ENCODE data around the gene FARS2. TPM values are rescaled to one million over a fixed set of nuclear protein-coding genes. Genes with fewer than 3 reads are reported as not detected.

The FARS2 gene
- total RNA-seq, 1 donor from 2014 or later: 11.8 TPM

DNA sequence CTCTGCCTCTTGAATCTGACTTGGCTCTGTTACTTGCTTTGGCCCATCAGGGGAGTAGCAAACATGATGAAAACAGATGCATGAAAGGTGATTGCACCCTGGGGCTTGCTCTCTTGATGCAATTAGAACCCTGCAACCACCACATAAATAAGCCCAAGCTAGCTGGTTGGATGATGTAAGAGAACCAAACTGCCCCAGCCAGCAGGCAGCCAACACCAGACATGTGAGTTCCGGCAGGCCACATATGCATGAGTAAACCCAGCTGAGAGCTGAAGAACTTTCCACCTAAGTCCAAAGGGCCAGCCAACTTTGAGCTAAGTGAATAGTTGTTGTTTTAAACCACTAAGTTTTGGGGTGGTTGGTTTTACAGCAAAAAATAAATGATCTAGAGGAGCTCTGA is 268.4 kb downstream of the FARS2 start:
- TF ChIP-seq, protein P1, sequence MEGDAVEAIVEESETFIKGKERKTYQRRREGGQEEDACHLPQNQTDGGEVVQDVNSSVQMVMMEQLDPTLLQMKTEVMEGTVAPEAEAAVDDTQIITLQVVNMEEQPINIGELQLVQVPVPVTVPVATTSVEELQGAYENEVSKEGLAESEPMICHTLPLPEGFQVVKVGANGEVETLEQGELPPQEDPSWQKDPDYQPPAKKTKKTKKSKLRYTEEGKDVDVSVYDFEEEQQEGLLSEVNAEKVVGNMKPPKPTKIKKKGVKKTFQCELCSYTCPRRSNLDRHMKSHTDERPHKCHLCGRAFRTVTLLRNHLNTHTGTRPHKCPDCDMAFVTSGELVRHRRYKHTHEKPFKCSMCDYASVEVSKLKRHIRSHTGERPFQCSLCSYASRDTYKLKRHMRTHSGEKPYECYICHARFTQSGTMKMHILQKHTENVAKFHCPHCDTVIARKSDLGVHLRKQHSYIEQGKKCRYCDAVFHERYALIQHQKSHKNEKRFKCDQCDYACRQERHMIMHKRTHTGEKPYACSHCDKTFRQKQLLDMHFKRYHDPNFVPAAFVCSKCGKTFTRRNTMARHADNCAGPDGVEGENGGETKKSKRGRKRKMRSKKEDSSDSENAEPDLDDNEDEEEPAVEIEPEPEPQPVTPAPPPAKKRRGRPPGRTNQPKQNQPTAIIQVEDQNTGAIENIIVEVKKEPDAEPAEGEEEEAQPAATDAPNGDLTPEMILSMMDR (IDR thresholded peaks at IDR 0.05): no peak
- Mint-ChIP-seq H3K27me3 (ENCODE audit: low read depth) (no peaks in the 10 kb centered on the region), H3K4me3 (ENCODE audit: unreplicated experiment) (no peak overlapping the region), H3K4me1 (ENCODE audit: low read depth) (peaks cover 8% of the 10 kb centered on the region), H3K9me3 (ENCODE audit: low read depth) (no peaks in the 10 kb centered on the region), H3K36me3 (ENCODE audit: low read depth) (no peaks in the 10 kb centered on the region), H3K27ac (ENCODE audit: unreplicated experiment) (no peak overlapping the region)
- DNase-seq (ENCODE audit: low spot score): no peak

DNA sequence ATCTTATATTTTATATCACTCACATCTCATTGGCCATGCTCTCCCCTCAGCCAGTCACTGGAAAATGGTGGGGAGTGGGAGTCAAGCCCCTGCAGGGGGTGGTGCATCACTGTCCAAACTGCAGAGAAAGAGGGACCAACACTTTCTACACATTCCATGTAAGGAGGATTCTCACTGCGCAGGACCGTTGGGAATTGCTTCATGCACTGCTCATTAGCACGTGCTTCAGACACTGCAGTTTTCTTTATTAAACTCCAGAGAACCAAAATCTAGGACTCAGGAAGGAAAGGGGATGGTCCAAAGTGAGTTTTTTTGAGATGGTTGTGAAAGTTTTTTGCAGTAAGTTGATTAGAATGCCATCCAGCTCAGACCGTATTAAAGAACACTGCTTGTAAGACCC is 269.8 kb downstream of the FARS2 start:
- Mint-ChIP-seq H3K4me1 (ENCODE audit: low read depth) (no peaks in the 10 kb centered on the region), H3K4me3 (ENCODE audit: unreplicated experiment) (no peak overlapping the region), H3K36me3 (ENCODE audit: low read depth) (peaks cover 2% of the 10 kb centered on the region), H3K9me3 (ENCODE audit: low read depth) (no peaks in the 10 kb centered on the region), H3K27ac (ENCODE audit: unreplicated experiment) (no peak overlapping the region), H3K27me3 (ENCODE audit: low read depth) (no peaks in the 10 kb centered on the region)
- TF ChIP-seq, protein P1 (IDR thresholded peaks at IDR 0.05): no peak
- DNase-seq (ENCODE audit: low spot score): no peak

DNA sequence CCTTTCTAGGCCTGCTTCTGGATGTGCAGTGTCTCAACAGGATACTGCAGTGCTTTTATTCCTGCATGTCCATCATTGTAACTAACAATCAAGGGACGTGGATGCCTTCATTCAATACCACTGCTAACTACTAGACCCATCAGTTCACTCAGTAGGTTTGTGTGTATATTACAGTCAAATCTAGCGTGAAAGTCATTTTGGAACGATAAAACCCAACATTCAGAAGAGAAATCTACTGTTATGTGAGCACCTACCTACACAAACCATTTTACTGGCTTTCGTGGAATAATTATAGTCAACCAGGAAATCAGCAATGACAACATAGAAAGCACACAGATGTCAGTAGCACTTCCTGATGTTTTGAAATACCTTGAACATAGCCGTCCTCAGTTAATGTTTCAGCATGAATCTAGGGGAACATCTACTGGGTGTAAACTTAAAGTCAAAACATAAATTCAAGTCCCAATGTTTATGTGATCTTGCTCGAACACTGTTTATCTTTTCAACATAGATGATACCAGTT is 270.6 kb downstream of the FARS2 start:
- no peak overlapping the region for H3K4me3 Mint-ChIP-seq (ENCODE audit: unreplicated experiment)
- H3K4me1 Mint-ChIP-seq (ENCODE audit: low read depth): no peaks in the 10 kb centered on the region
- DNase-seq (ENCODE audit: low spot score): no peak
- TF ChIP-seq, protein P1 (IDR thresholded peaks at IDR 0.05): no peak
- peaks cover 2% of the 10 kb centered on the region for H3K36me3 Mint-ChIP-seq (ENCODE audit: low read depth)
- H3K27me3 Mint-ChIP-seq (ENCODE audit: low read depth): no peaks in the 10 kb centered on the region
- H3K27ac Mint-ChIP-seq (ENCODE audit: unreplicated experiment): no peak overlapping the region
- H3K9me3 Mint-ChIP-seq (ENCODE audit: low read depth): no peaks in the 10 kb centered on the region

DNA sequence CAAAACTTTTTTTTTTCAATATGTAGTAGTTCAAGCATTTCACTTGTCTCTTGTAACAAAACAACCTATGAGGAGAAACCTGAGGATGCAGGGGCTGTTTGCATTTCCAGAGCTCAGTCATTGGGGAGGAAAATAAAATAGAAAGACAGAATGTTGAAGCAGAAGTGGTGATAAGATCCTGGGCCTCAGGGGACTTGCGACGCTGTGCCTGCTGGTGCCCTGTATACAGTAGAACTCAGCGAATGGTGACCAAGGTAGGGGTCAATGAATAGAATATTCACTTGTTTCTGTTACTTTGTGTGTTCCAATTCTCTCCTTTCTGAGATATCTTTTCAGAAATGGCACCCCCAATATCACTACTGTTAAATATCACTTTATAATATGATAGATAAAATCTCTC is 271.6 kb downstream of the FARS2 start:
- Mint-ChIP-seq H3K27me3 (ENCODE audit: low read depth) (no peaks in the 10 kb centered on the region), H3K4me3 (ENCODE audit: unreplicated experiment) (no peak overlapping the region), H3K9me3 (ENCODE audit: low read depth) (no peaks in the 10 kb centered on the region), H3K36me3 (ENCODE audit: low read depth) (peaks cover 2% of the 10 kb centered on the region), H3K27ac (ENCODE audit: unreplicated experiment) (no peak overlapping the region), H3K4me1 (ENCODE audit: low read depth) (peaks cover 4% of the 10 kb centered on the region)
- TF ChIP-seq, protein P1 (IDR thresholded peaks at IDR 0.05): no peak
- no peak for DNase-seq (ENCODE audit: low spot score)

DNA sequence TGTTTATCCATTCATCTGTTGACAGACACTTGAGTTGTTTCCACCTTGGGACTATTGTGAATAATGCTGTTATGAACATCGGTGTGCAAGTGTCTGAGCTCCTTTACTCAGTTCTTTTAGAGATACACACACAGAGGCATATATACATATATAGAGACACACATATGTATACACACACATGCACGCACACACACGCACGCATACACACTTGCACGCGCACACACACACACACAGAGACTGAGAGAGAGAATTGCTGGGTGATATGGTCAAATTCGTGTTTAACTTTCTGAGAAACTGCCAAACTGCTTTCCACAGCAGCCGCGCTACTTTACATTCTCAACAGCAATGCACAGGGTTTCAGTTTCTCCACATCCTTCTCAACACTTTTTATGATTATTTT is 273.3 kb downstream of the FARS2 start:
- peaks cover 9% of the 10 kb centered on the region for H3K4me1 Mint-ChIP-seq (ENCODE audit: low read depth)
- H3K4me3 Mint-ChIP-seq (ENCODE audit: unreplicated experiment): no peak overlapping the region
- DNase-seq (ENCODE audit: low spot score): no peak
- no peaks in the 10 kb centered on the region for H3K9me3 Mint-ChIP-seq (ENCODE audit: low read depth)
- H3K27me3 Mint-ChIP-seq (ENCODE audit: low read depth): no peaks in the 10 kb centered on the region
- H3K27ac Mint-ChIP-seq (ENCODE audit: unreplicated experiment): no peak overlapping the region
- TF ChIP-seq, protein P1 (IDR thresholded peaks at IDR 0.05): no peak
- H3K36me3 Mint-ChIP-seq (ENCODE audit: low read depth): peaks cover 2% of the 10 kb centered on the region

All from chondrocyte (in vitro differentiated cells).